HL-60 (cell line): ENCODE data around the gene FGGY.

ENCODE experiments used
- GABPA ChIP-seq: IDR thresholded peaks from 2 replicates; pipeline ENCODE4 v1.6.1; 2012; ENCODE audit warnings: low read depth
- POLR2AphosphoS5 ChIP-seq: IDR thresholded peaks from 2 replicates; pipeline ENCODE4 v1.6.1; 2012; ENCODE audit warnings: low read depth
- SPI1 ChIP-seq: IDR thresholded peaks from 2 replicates; pipeline ENCODE4 v1.6.1; 2012; ENCODE audit warnings: low read depth, mild to moderate bottlenecking, borderline replicate concordance
- TF ChIP-seq, protein P1 (sequence below): IDR thresholded peaks from 2 replicates; pipeline ENCODE4 v1.6.1; 2012; ENCODE audit warnings: low read depth; ENCODE audit not compliant: insufficient replicate concordance
- TF ChIP-seq, protein P2 (sequence below): IDR thresholded peaks from one replicate; pipeline ENCODE4 v1.5.1; 2011; ENCODE audit warnings: low read length, control low read depth, inconsistent platforms; ENCODE audit not compliant: insufficient read depth

DNA sequence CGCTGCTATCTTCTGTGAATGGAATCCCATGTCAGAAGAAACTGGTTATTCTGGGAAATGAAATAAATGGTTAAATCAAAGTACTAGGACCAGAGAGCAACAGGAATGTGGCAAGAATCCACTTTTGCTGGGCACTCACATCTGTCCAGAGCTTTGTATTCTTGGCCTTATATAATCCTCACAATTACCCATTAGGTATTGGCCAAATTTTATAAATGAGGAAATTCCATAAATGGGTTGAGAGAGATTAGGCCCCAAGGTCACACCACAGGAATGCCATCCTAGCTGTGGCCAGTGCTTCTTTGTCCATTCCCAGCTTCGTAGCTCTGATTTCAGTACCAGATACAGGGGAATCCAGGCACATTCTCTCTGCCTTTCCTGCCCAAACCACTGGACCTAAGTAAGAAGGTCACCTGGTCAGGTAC, 441.7 kb downstream of the FGGY start:
- no peak for TF ChIP-seq POLR2AphosphoS5
- TF ChIP-seq, protein P1, sequence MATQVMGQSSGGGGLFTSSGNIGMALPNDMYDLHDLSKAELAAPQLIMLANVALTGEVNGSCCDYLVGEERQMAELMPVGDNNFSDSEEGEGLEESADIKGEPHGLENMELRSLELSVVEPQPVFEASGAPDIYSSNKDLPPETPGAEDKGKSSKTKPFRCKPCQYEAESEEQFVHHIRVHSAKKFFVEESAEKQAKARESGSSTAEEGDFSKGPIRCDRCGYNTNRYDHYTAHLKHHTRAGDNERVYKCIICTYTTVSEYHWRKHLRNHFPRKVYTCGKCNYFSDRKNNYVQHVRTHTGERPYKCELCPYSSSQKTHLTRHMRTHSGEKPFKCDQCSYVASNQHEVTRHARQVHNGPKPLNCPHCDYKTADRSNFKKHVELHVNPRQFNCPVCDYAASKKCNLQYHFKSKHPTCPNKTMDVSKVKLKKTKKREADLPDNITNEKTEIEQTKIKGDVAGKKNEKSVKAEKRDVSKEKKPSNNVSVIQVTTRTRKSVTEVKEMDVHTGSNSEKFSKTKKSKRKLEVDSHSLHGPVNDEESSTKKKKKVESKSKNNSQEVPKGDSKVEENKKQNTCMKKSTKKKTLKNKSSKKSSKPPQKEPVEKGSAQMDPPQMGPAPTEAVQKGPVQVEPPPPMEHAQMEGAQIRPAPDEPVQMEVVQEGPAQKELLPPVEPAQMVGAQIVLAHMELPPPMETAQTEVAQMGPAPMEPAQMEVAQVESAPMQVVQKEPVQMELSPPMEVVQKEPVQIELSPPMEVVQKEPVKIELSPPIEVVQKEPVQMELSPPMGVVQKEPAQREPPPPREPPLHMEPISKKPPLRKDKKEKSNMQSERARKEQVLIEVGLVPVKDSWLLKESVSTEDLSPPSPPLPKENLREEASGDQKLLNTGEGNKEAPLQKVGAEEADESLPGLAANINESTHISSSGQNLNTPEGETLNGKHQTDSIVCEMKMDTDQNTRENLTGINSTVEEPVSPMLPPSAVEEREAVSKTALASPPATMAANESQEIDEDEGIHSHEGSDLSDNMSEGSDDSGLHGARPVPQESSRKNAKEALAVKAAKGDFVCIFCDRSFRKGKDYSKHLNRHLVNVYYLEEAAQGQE: no peak
- TF ChIP-seq, protein P2, sequence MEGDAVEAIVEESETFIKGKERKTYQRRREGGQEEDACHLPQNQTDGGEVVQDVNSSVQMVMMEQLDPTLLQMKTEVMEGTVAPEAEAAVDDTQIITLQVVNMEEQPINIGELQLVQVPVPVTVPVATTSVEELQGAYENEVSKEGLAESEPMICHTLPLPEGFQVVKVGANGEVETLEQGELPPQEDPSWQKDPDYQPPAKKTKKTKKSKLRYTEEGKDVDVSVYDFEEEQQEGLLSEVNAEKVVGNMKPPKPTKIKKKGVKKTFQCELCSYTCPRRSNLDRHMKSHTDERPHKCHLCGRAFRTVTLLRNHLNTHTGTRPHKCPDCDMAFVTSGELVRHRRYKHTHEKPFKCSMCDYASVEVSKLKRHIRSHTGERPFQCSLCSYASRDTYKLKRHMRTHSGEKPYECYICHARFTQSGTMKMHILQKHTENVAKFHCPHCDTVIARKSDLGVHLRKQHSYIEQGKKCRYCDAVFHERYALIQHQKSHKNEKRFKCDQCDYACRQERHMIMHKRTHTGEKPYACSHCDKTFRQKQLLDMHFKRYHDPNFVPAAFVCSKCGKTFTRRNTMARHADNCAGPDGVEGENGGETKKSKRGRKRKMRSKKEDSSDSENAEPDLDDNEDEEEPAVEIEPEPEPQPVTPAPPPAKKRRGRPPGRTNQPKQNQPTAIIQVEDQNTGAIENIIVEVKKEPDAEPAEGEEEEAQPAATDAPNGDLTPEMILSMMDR: no peak
- no peak for TF ChIP-seq SPI1
- TF ChIP-seq GABPA: no peak
